Lung (tissue), 12 donors: ENCODE measurements around the gene BMPR1B. TPM values are rescaled to one million over a fixed set of nuclear protein-coding genes. Genes with fewer than 3 reads are reported as not detected.

Experiments used
- ATAC-seq: fragments of 200-7000 bp; cut with Tn5 transposase; one replicate; pipeline ENCODE4 v1.9.1; 2020; ENCODE audit warnings: moderate number of reproducible peaks; ENCODE audit not compliant: insufficient read depth, low FRiP score
- DNase-seq, 3 donors: peaks; one replicate each; pipeline ENCODE4 v3.0.0-alpha.2; 2013 to 2017
- H3K27ac ChIP-seq, 2 donors: one replicate each; pipeline ENCODE4 v1.5.1; 2013; ENCODE audit warnings: mild to moderate bottlenecking in 2 of 2, moderate library complexity in 2 of 2, control low read depth in 1 of 2, inconsistent platforms in 1 of 2, low read depth in 1 of 2, low read length in 1 of 2
- H3K27me3 ChIP-seq, 3 donors: one replicate each; pipeline ENCODE4 v1.5.1; 2013; ENCODE audit warnings: low read length in 2 of 3; ENCODE audit not compliant: control insufficient read depth in 3 of 3, insufficient read depth in 3 of 3
- H3K36me3 ChIP-seq, 4 donors: one replicate each; pipeline ENCODE4 v1.5.1; 2013; ENCODE audit warnings: low read length in 4 of 4, mild to moderate bottlenecking in 1 of 4, moderate library complexity in 1 of 4; ENCODE audit not compliant: control insufficient read depth in 4 of 4, insufficient read depth in 4 of 4
- H3K4me1 ChIP-seq, 5 donors: one replicate each; pipeline ENCODE4 v1.5.1; 2013; ENCODE audit warnings: low read length in 5 of 5, mild to moderate bottlenecking in 2 of 5, moderate library complexity in 1 of 5; ENCODE audit not compliant: control insufficient read depth in 5 of 5, insufficient read depth in 5 of 5
- H3K4me3 ChIP-seq: one replicate; pipeline ENCODE4 v1.5.1; 2013; ENCODE audit warnings: mild to moderate bottlenecking, control low read depth, moderate library complexity
- H3K9ac ChIP-seq, 2 donors: one replicate each; pipeline ENCODE4 v1.5.1; 2013; ENCODE audit warnings: low read length in 2 of 2, control low read depth in 1 of 2; ENCODE audit not compliant: insufficient read depth in 1 of 2
- H3K9me3 ChIP-seq, 4 donors: one replicate each; pipeline ENCODE4 v1.5.1; 2013; ENCODE audit warnings: low read length in 3 of 4, mild to moderate bottlenecking in 1 of 4, moderate library complexity in 1 of 4; ENCODE audit not compliant: control insufficient read depth in 4 of 4, insufficient read depth in 3 of 4
- WGBS, 2 donors: extraction: QIAGEN DNeasy Blood & Tissue Kit; methylation state at CpG; one replicate each; pipeline ENCODE4 v1.1.7; 2013; 5-methylcytosine and 5-hydroxymethylcytosine counted together
- polyA plus RNA-seq, 2 donors: library from polyadenylated mRNA; stranded (reverse); fragments of 200-250 nt; gene quantifications; one replicate each; pipeline ENCODE4 v1.2.1, GENCODE V29; 2013
- total RNA-seq, 2 donors: library from RNA; depleted of rRNA in 1 of 2; stranded (reverse); fragments of >200 nt in 1 of 2; gene quantifications; one replicate each; pipeline ENCODE4 v1.2.1, GENCODE V29; 2014 to 2021
- TF ChIP-seq, protein P1 (sequence below): IDR thresholded peaks from 2 replicates; pipeline ENCODE4 v1.5.1; 2012; ENCODE audit warnings: mild to moderate bottlenecking; ENCODE audit errors: control extremely low read depth, extremely low read depth
- donor health status: control.
- donor health status: control.
- donor health status: Bipolar disorder and iron deficiency.
- donor health status: healthy.
- donor health status: DM: yes; HTN: yes; CAD: no.

The BMPR1B gene
- total and polyA plus RNA-seq, 4 donors = 0.65 to 7.3 (median 1.9) TPM

DNA sequence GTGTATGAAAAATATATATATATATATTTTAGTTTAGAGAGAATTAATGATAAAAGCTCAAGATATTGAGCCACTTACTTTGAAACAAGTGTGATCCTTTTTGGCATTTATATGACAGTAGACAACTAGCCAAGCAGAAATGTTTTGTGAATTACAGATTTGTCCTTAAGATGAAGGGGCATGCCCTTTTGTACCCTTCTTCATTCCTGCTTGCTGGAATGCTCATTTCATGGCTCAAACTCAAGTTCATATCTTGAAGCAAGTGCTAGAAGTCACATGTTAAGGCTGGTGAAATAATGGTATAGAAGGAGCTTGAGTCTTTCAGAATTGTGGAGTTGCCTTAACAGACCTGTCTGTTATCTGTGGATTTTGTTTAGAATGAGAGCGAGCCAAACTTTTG, 203.0 kb downstream of the BMPR1B start:
- Histone ChIP-seq H3K4me1 (no peaks in the 10 kb centered on the region), H3K27me3 (no peaks in the 10 kb centered on the region), H3K4me3 (no peak overlapping the region), H3K9ac (no peak overlapping the region), H3K36me3 (no peaks in the 10 kb centered on the region), H3K9me3 (no peaks in the 10 kb centered on the region), H3K27ac (no peak overlapping the region)
- 74 to 80% methylated on average over 1 of the region's 1 CpG for WGBS, 2 donors
- ATAC-seq (no peak), DNase-seq (no peak)
- TF ChIP-seq, protein P1, sequence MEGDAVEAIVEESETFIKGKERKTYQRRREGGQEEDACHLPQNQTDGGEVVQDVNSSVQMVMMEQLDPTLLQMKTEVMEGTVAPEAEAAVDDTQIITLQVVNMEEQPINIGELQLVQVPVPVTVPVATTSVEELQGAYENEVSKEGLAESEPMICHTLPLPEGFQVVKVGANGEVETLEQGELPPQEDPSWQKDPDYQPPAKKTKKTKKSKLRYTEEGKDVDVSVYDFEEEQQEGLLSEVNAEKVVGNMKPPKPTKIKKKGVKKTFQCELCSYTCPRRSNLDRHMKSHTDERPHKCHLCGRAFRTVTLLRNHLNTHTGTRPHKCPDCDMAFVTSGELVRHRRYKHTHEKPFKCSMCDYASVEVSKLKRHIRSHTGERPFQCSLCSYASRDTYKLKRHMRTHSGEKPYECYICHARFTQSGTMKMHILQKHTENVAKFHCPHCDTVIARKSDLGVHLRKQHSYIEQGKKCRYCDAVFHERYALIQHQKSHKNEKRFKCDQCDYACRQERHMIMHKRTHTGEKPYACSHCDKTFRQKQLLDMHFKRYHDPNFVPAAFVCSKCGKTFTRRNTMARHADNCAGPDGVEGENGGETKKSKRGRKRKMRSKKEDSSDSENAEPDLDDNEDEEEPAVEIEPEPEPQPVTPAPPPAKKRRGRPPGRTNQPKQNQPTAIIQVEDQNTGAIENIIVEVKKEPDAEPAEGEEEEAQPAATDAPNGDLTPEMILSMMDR = no peak

DNA sequence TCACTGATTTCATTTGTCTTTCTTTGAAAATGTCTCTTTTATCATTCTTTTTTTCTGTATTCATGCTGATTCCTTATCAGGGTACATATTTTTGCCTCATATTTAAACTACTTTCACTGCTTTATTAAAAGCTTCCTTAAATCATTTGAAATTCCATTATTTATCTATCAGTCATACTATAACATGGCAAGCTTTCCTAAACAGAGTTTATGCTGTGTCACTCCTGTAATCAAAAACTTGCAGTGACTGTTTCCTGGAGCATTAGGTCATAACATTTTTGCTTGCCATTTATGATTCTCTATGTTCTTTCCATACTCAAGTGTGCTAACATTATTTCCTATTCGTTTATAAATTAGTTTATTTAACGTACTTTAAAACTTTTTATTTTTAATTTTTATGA, 203.7 kb downstream of the BMPR1B start:
- 77 to 92% methylated on average over 2 of the region's 2 CpGs for WGBS, 2 donors
- no peak overlapping the region for H3K27ac ChIP-seq
- no peaks in the 10 kb centered on the region for H3K4me1 ChIP-seq
- no peak overlapping the region for H3K9ac ChIP-seq
- no peaks in the 10 kb centered on the region for H3K9me3 ChIP-seq
- no peak overlapping the region for H3K4me3 ChIP-seq
- ATAC-seq = no peak
- no peaks in the 10 kb centered on the region for H3K27me3 ChIP-seq
- no peaks in the 10 kb centered on the region for H3K36me3 ChIP-seq
- no peak for DNase-seq
- TF ChIP-seq, protein P1 = no peak

DNA sequence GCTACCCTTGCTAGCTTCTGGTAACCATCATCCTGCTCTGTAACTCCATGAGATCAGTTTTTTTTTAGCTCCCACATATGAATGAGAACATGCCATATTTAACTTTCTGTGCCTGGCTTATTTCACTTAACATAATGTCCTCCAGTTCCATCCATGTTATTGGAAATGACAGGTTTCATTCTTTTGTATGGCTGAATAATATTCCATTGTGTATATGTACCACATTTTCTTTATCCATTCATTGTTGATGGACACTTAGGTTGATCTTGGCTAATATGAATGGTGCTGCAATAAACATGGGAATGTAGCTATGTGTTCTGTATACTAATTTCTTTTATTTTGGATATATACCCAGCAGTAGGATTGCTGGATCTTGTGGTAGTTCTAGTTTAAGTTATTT, 204.7 kb downstream of the BMPR1B start:
- Histone ChIP-seq H3K9me3 (no peaks in the 10 kb centered on the region), H3K27me3 (no peaks in the 10 kb centered on the region), H3K4me1 (no peaks in the 10 kb centered on the region), H3K4me3 (no peak overlapping the region), H3K36me3 (no peaks in the 10 kb centered on the region), H3K9ac (no peak overlapping the region), H3K27ac (no peak overlapping the region)
- DNase-seq (no peak), ATAC-seq (no peak)
- TF ChIP-seq, protein P1 = no peak

DNA sequence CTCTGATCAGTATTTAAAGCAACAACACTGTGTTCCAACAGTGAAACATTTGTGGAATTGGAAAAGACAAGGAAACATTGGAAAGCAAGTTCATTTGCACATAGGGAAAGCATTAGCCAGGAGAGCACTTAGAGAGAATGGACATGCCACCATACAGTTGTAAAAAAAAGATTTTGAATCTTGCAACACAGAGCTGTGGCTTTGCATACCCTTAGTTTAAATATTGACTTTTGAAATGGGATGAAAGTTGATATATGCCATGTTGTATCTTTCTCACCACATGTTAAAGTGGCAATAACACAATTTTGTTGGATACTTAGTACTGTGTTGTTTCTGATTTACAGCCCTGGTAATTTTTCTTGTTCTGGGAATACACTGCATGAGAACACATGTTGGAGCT, 208.1 kb downstream of the BMPR1B start:
- no peak overlapping the region for H3K27ac ChIP-seq
- no peaks in the 10 kb centered on the region for H3K9me3 ChIP-seq
- H3K36me3 ChIP-seq = no peaks in the 10 kb centered on the region
- DNase-seq (no peak), ATAC-seq (no peak)
- H3K4me1 ChIP-seq = no peaks in the 10 kb centered on the region
- no peaks in the 10 kb centered on the region for H3K27me3 ChIP-seq
- no peak overlapping the region for H3K9ac ChIP-seq
- TF ChIP-seq, protein P1 = no peak
- no peak overlapping the region for H3K4me3 ChIP-seq
